ENCODE data around the gene ZNF268. TPM values are rescaled to one million over a fixed set of nuclear protein-coding genes. Genes with fewer than 3 reads are reported as not detected.
"Not testable (repeated sequence)": the region's sequence is repeated elsewhere in the genome, so short reads cannot be mapped to it uniquely, and the experiment has no call there.

The ZNF268 gene
- polyA plus RNA-seq, 3 donors = 3.3 to 6.0 (median 5.8) TPM

DNA sequence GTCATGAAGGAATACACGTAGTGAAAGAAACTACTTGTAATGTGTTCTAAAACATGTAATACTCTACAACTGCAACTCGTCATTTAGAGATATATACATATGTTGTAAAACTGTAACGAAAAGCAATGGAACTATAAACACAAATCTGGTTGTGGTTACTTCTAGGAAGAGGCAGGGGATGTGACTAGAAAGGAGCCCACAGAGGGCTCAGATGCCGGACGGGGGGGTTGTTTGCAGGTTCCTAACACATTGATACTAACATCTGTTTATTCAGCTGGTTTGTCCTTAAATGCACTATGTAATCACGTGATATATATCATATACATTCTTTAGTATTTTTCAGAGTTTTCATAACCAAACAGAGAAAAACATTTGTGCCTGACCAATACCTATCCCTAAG lies 70.4 kb downstream of the ZNF268 start:
- Histone ChIP-seq H3K36me3 (replicated peaks in 1 of 2; ENCODE audit: control insufficient read depth in 1 of 2, insufficient read depth in 2 of 2, low read length in 2 of 2) (no peaks in the 10 kb centered on the region), H3K4me1 (ENCODE audit: control insufficient read depth in 1 of 2, insufficient read depth in 2 of 2, low read length in 2 of 2) (no peaks in the 10 kb centered on the region), H3K4me2 (replicated peaks; ENCODE audit: extremely low read depth, low read length, poor library complexity, severe bottlenecking) (no peak overlapping the region), H3K9ac (ENCODE audit: insufficient read depth, low read length, poor library complexity, severe bottlenecking) (no peak overlapping the region), H3K4me3 (replicated peaks in 1 of 3; ENCODE audit: low read depth in 2 of 3, low read length in 3 of 3) (no peak overlapping the region), H2AFZ (ENCODE audit: insufficient read depth, low read depth, low read length, poor library complexity, severe bottlenecking) (no peak overlapping the region), H3K79me2 (ENCODE audit: insufficient read depth, low read length) (no peaks in the 10 kb centered on the region), H3K9me3 (replicated peaks in 1 of 2; ENCODE audit: control insufficient read depth in 1 of 2, insufficient read depth in 1 of 2, low read length in 2 of 2) (peaks cover 14 to 33% of the 10 kb centered on the region in 2 donors), H4K20me1 (ENCODE audit: insufficient read depth, low read length) (no peaks in the 10 kb centered on the region), H3K27ac (ENCODE audit: low read depth in 1 of 2, low read length in 2 of 2) (no peak overlapping the region), H3K27me3 (ENCODE audit: control insufficient read depth in 2 of 2, insufficient read depth in 2 of 2, low read length in 2 of 2) (no peaks in the 10 kb centered on the region)
- Mint-ChIP-seq H3K4me3 (no peak overlapping the region), H3K9me3 (peaks cover 17 to 53% (median 40%) of the 10 kb centered on the region in 7 donors), H3K36me3 (no peaks in the 10 kb centered on the region), H3K27ac (no peak overlapping the region), H3K4me1 (no peaks in the 10 kb centered on the region), H3K27me3 (ENCODE audit: low read depth in 3 of 3) (no peaks in the 10 kb centered on the region)
- intact Hi-C loops (cut with micrococcal nuclease) = no loop called here
- no CpG with 5 or more reads among the region's 6 CpGs for WGBS (ENCODE audit: insufficient coverage)
- no peak for TF ChIP-seq CTCF (IDR thresholded peaks at IDR 0.05)
- no peak for DNase-seq

- H3K27me3 Mint-ChIP-seq (ENCODE audit: low read depth in 3 of 3); H3K4me3 Mint-ChIP-seq; H3K27ac ChIP-seq (ENCODE audit: low read depth in 1 of 2, low read length in 2 of 2); DNase-seq; H3K4me1 ChIP-seq (ENCODE audit: control insufficient read depth in 1 of 2, insufficient read depth in 2 of 2, low read length in 2 of 2); H3K9ac ChIP-seq (ENCODE audit: insufficient read depth, low read length, poor library complexity, severe bottlenecking); intact Hi-C loops (cut with micrococcal nuclease); H3K4me3 ChIP-seq (replicated peaks in 1 of 3; ENCODE audit: low read depth in 2 of 3, low read length in 3 of 3); H3K36me3 Mint-ChIP-seq; H3K4me2 ChIP-seq (replicated peaks; ENCODE audit: extremely low read depth, low read length, poor library complexity, severe bottlenecking); H3K27ac Mint-ChIP-seq; H3K79me2 ChIP-seq (ENCODE audit: insufficient read depth, low read length); H3K4me1 Mint-ChIP-seq; H3K27me3 ChIP-seq (ENCODE audit: control insufficient read depth in 2 of 2, insufficient read depth in 2 of 2, low read length in 2 of 2); H4K20me1 ChIP-seq (ENCODE audit: insufficient read depth, low read length); H3K36me3 ChIP-seq (replicated peaks in 1 of 2; ENCODE audit: control insufficient read depth in 1 of 2, insufficient read depth in 2 of 2, low read length in 2 of 2); H2AFZ ChIP-seq (ENCODE audit: insufficient read depth, low read depth, low read length, poor library complexity, severe bottlenecking): not testable (repeated sequence)
- peaks cover 17 to 47% (median 31%) of the 10 kb centered on the region in 7 donors for H3K9me3 Mint-ChIP-seq
- peaks cover 27 to 49% of the 10 kb centered on the region in 2 donors for H3K9me3 ChIP-seq (replicated peaks in 1 of 2; ENCODE audit: control insufficient read depth in 1 of 2, insufficient read depth in 1 of 2, low read length in 2 of 2)
- WGBS (ENCODE audit: insufficient coverage) = no CpG with 5 or more reads among the region's 1 CpG
Observed at GRCh38 chr12:133255833-133256232, 74.5 kb downstream of the ZNF268 start.
